B cell (primary cell): ENCODE results near the gene REELD1. TPM values are rescaled to one million over a fixed set of nuclear protein-coding genes. Genes with fewer than 3 reads are reported as not detected.

Experiments used
- ATAC-seq: fragments of 200-7000 bp; cut with Tn5 transposase; one replicate; pipeline ENCODE4 v1.10.0; 2021; ENCODE audit warnings: low read depth, mild to moderate bottlenecking, moderate number of reproducible peaks, moderate library complexity
- CTCF ChIA-PET: fragments of 350-600 bp; sonication (Branson Sonifier 250); formaldehyde crosslinking; loops from one replicate; lab custom pipeline; 2021; ENCODE audit warnings: antibody characterized with exemption, inconsistent platforms; lab: Charles Lee
- POLR2A ChIA-PET: fragments of 350-600 bp; sonication (Branson Sonifier 250); formaldehyde crosslinking; loops from one replicate; lab custom pipeline; 2021; ENCODE audit warnings: antibody characterized with exemption; lab: Charles Lee
- DNase-seq: peaks from one replicate; pipeline ENCODE4 v3.0.0; 2013
- H2AFZ ChIP-seq: 2 replicates; pipeline ENCODE4 v1.6.1; 2012; ENCODE audit warnings: mild to moderate bottlenecking, low read depth, low read length; ENCODE audit not compliant: insufficient read depth, poor library complexity, severe bottlenecking
- H3K27ac ChIP-seq, 2 donors: 1 replicate in 1 of 2; 2 replicates in 1 of 2; pipeline ENCODE4 v1.5.1; 2012 to 2013; ENCODE audit warnings: low read length in 2 of 2, mild to moderate bottlenecking in 2 of 2, moderate library complexity in 1 of 2
- H3K27me3 ChIP-seq, 4 experiments: fragments of 200-600 bp in 1 of 4; sonication (generic) in 1 of 4; replicated peaks in 1 of 4; 1 replicate in 2 of 4; 2 replicates in 2 of 4; pipeline versions ENCODE4 v1.6.1 to v1.7.0; 2013 to 2016; ENCODE audit warnings: low read length in 3 of 4, mild to moderate bottlenecking in 2 of 4, mixed read lengths in 1 of 4, moderate library complexity in 1 of 4; ENCODE audit not compliant: insufficient read depth in 4 of 4, control insufficient read depth in 3 of 4; ENCODE audit errors: control extremely low read depth in 1 of 4
- H3K36me3 ChIP-seq, 2 experiments: replicated peaks in 1 of 2; 1 replicate in 1 of 2; 2 replicates in 1 of 2; pipeline versions ENCODE4 v1.6.1 to v1.7.1; 2013; ENCODE audit warnings: low read length in 1 of 2; ENCODE audit not compliant: insufficient read depth in 2 of 2, control insufficient read depth in 1 of 2; ENCODE audit errors: control extremely low read depth in 1 of 2, extremely low read depth in 1 of 2
- H3K4me1 ChIP-seq, 2 donors: fragments of 200-600 bp in 1 of 2; sonication (generic) in 1 of 2; 1 replicate in 1 of 2; 2 replicates in 1 of 2; pipeline versions ENCODE4 v1.5.1 to v1.6.1; 2013 to 2017; ENCODE audit warnings: low read length in 2 of 2; ENCODE audit not compliant: control insufficient read depth in 2 of 2, insufficient read depth in 2 of 2
- H3K4me2 ChIP-seq: replicated peaks from 2 replicates; pipeline ENCODE3; 2012; ENCODE audit warnings: mild to moderate bottlenecking, low read depth, low read length; ENCODE audit not compliant: poor library complexity, severe bottlenecking
- H3K4me3 ChIP-seq, 5 experiments: fragments of 200-600 bp in 1 of 5; sonication (generic) in 1 of 5; 1 replicate in 3 of 5; 2 replicates in 2 of 5; pipeline versions ENCODE4 v1.5.1 to v1.7.0; 2011 to 2016; ENCODE audit warnings: low read length in 4 of 5, mild to moderate bottlenecking in 4 of 5, low read depth in 2 of 5, control low read depth in 1 of 5, moderate library complexity in 1 of 5; ENCODE audit not compliant: insufficient read depth in 1 of 5; ENCODE audit errors: control extremely low read depth in 1 of 5, extremely low read depth in 1 of 5
- H3K79me2 ChIP-seq: fragments of 200-600 bp; sonication (generic); one replicate; pipeline ENCODE4 v1.6.0; 2016; ENCODE audit warnings: low read length; ENCODE audit not compliant: control insufficient read depth, insufficient read depth
- H3K9ac ChIP-seq: fragments of 200-600 bp; sonication (generic); 2 replicates; pipeline ENCODE4 v1.6.1; 2017; ENCODE audit warnings: mild to moderate bottlenecking, low read length, moderate library complexity
- H3K9me3 ChIP-seq, 3 donors: one replicate each; pipeline versions ENCODE4 v1.6.1 to v1.7.1; 2013; ENCODE audit warnings: low read length in 2 of 3; ENCODE audit not compliant: control insufficient read depth in 2 of 3, insufficient read depth in 1 of 3; ENCODE audit errors: control extremely low read depth in 1 of 3
- H4K20me1 ChIP-seq: 2 replicates; pipeline ENCODE4 v1.6.0; 2012; ENCODE audit warnings: mild to moderate bottlenecking, low read length; ENCODE audit not compliant: insufficient read depth, control insufficient read depth, poor library complexity, severe bottlenecking
- H3K27ac Mint-ChIP-seq: one replicate; pipeline ENCODE4 v1.8.0; 2021; ENCODE audit warnings: mixed read lengths
- H3K27me3 Mint-ChIP-seq: one replicate; pipeline ENCODE4 v1.8.0; 2021; ENCODE audit warnings: mixed read lengths
- H3K4me1 Mint-ChIP-seq: one replicate; pipeline ENCODE4 v1.8.0; 2021; ENCODE audit warnings: mixed read lengths
- H3K4me3 Mint-ChIP-seq: one replicate; pipeline ENCODE4 v1.8.0; 2021; ENCODE audit warnings: mixed read lengths
- H3K9me3 Mint-ChIP-seq: one replicate; pipeline ENCODE4 v1.8.0; 2022; ENCODE audit warnings: mixed read lengths; ENCODE audit not compliant: insufficient read depth
- CTCF ChIP-seq: fragments of 200-600 bp; IDR thresholded peaks from one replicate; pipeline ENCODE4 v1.8.0; 2022; ENCODE audit warnings: antibody characterized with exemption, mild to moderate bottlenecking
- EZH2 ChIP-seq: IDR thresholded peaks from 2 replicates; pipeline ENCODE4 v1.6.1; 2012; ENCODE audit warnings: borderline replicate concordance, low read depth, mild to moderate bottlenecking, moderate library complexity, low read length; ENCODE audit not compliant: insufficient read depth, poor library complexity, severe bottlenecking
- WGBS: methylation state at CpG from one replicate; pipeline ENCODE4 v1.1.5; 2013; ENCODE audit warnings: missing lambda C conversion rate; ENCODE audit not compliant: insufficient coverage; 5-methylcytosine and 5-hydroxymethylcytosine counted together
- intact Hi-C: fragments of 100-400 bp; cut with micrococcal nuclease; formaldehyde crosslinking; loops from one replicate; pipeline ENCODE4 v1.10.0; 2022
- polyA minus RNA-seq: library from RNA; depleted of rRNA, polyadenylated mRNA; stranded (reverse); fragments of >200 nt; gene quantifications from 2 replicates; pipeline ENCODE4 v1.2.3, GENCODE V29; 2012
- polyA plus RNA-seq: library from polyadenylated mRNA; depleted of rRNA; stranded (reverse); fragments of >200 nt; gene quantifications from 2 replicates; pipeline ENCODE4 v1.2.3, GENCODE V29; 2012
- total RNA-seq, 2 donors: library from RNA; stranded (reverse); fragments of 120-200 nt in 1 of 2; gene quantifications; 1 replicate in 1 of 2; 2 replicates in 1 of 2; pipeline versions ENCODE4 v1.2.3 to v1.2.4, GENCODE V29; 2013 to 2022

The REELD1 gene
- total RNA-seq (2.6 and 6.0 TPM in 2 replicates), polyA plus RNA-seq (2.8 and 7.8 TPM in 2 replicates), polyA minus RNA-seq (0.36 and 1.4 TPM in 2 replicates)
- 0.58 TPM for total RNA-seq (2013)

GRCh38 chr4:146214238-146214637, at the start of gene REELD1:
REELD1 (plus strand) TSS chr4:146214538; CDS start chr4:146216953, 2,415 bp downstream.
- POLR2A ChIA-PET, result no interaction called here
- no peak within 1 kb of the TSS for H3K4me3 Mint-ChIP-seq
- H3K4me1 Mint-ChIP-seq, result no peaks in the 10 kb centered on the region
- H3K27ac Mint-ChIP-seq, result no peak within 1 kb of the TSS
- no peak within 1 kb of the TSS for H3K27ac ChIP-seq
- H3K9me3 ChIP-seq, result no peaks in the 10 kb centered on the region
- no peaks in the 10 kb centered on the region for H3K27me3 ChIP-seq
- H3K36me3 ChIP-seq, result no peaks in the 10 kb centered on the region
- CTCF ChIA-PET, result no interaction called here
- intact Hi-C loops, result no loop called here
- H3K9ac ChIP-seq, result no peak within 1 kb of the TSS
- H3K9me3 Mint-ChIP-seq, result no peaks in the 10 kb centered on the region
- DNase-seq (no peak), ATAC-seq (no peak)
- H3K4me2 ChIP-seq, result no peak within 1 kb of the TSS
- WGBS, result 96% methylated on average over 5 of the region's 5 CpGs
- H2AFZ ChIP-seq, result no peak within 1 kb of the TSS
- no peaks in the 10 kb centered on the region for H3K27me3 Mint-ChIP-seq
- no peaks in the 10 kb centered on the region for H4K20me1 ChIP-seq
- TF ChIP-seq CTCF (no peak), EZH2 (no peak)
- H3K4me1 ChIP-seq, result no peaks in the 10 kb centered on the region
- H3K4me3 ChIP-seq, result no peak within 1 kb of the TSS
- no peaks in the 10 kb centered on the region for H3K79me2 ChIP-seq

GRCh38 chr4:146165221-146165620, 49.1 kb upstream of the REELD1 start:
- Mint-ChIP-seq H3K4me3 (no peak overlapping the region), H3K27me3 (no peaks in the 10 kb centered on the region), H3K4me1 (no peaks in the 10 kb centered on the region), H3K9me3 (peaks cover 6% of the 10 kb centered on the region), H3K27ac (no peak overlapping the region)
- Histone ChIP-seq H3K27ac (no peak overlapping the region), H3K9me3 (peaks cover 0 to 10% (median 0%) of the 10 kb centered on the region in 3 donors), H2AFZ (no peak overlapping the region), H3K36me3 (no peaks in the 10 kb centered on the region), H3K9ac (no peak overlapping the region), H4K20me1 (no peaks in the 10 kb centered on the region), H3K79me2 (no peaks in the 10 kb centered on the region), H3K4me1 (no peaks in the 10 kb centered on the region), H3K4me3 (no peak overlapping the region), H3K4me2 (no peak overlapping the region), H3K27me3 (no peaks in the 10 kb centered on the region)
- CTCF ChIA-PET, result no interaction called here
- no peak for DNase-seq
- intact Hi-C loops, result no loop called here
- no peak for TF ChIP-seq CTCF
- TF ChIP-seq EZH2, result no peak
- no CpG with 5 or more reads among the region's 1 CpG for WGBS
- ATAC-seq, result no peak
- POLR2A ChIA-PET, result no interaction called here
